Panc1 (cell line): ENCODE data around the gene IDH2.

Experiments
- CTCF ChIP-seq: fragments of 450-650 bp; IDR thresholded peaks from 2 replicates; pipeline ENCODE4 v1.5.1; 2017; ENCODE audit warnings: mild to moderate bottlenecking
- POLR2AphosphoS5 ChIP-seq: IDR thresholded peaks from 2 replicates; pipeline ENCODE4 v1.6.1; 2012; ENCODE audit warnings: mild to moderate bottlenecking, low read depth, low read length, moderate library complexity
- REST ChIP-seq, 2 experiments: IDR thresholded peaks; 2 replicates each; pipeline ENCODE4 v1.6.1; 2011 to 2012; ENCODE audit warnings: low read depth in 2 of 2, control low read depth in 1 of 2, low read length in 1 of 2, mild to moderate bottlenecking in 1 of 2, moderate library complexity in 1 of 2; ENCODE audit not compliant: insufficient read depth in 1 of 2
- TCF7L2 ChIP-seq: IDR thresholded peaks from 2 replicates; pipeline ENCODE4 v1.6.1; 2011; ENCODE audit warnings: mild to moderate bottlenecking, low read depth, low read length, inconsistent platforms

GRCh38 chr15:90053685-90054466 lies 48.4 kb downstream of the IDH2 start:
- TF ChIP-seq CTCF (no peak), POLR2AphosphoS5 (no peak), TCF7L2 (no peak), REST (IDR thresholded peaks at IDR 0.05; ENCODE audit: insufficient read depth in 1 of 2, low read depth in 2 of 2, low read length in 1 of 2) (no peak)
